RWPE2 (cell line): ENCODE data around the gene ADPRM.
"Not testable (repeated sequence)": the region's sequence is repeated elsewhere in the genome, so short reads cannot be mapped to it uniquely, and the experiment has no call there.

Source experiments
- ATAC-seq: fragments of 200-7000 bp; cut with Tn5 transposase; 3 replicates; pipeline ENCODE4 v1.9.1; 2021; ENCODE audit warnings: low read depth
- DNase-seq: peaks from one replicate; pipeline ENCODE4 v3.0.0-alpha.2; 2020; ENCODE audit warnings: low spot score
- H3K27ac ChIP-seq: fragments of 450-650 bp; 2 replicates; pipeline ENCODE4 v1.5.1; 2017; ENCODE audit warnings: mild to moderate bottlenecking; ENCODE audit not compliant: poor library complexity, severe bottlenecking
- H3K27me3 ChIP-seq: fragments of 250-450 bp; sonication (Bioruptor Pico); 2 replicates; pipeline ENCODE4 v1.5.1; 2021; ENCODE audit warnings: mild to moderate bottlenecking, moderate library complexity; ENCODE audit not compliant: insufficient read depth, poor library complexity, severe bottlenecking
- H3K36me3 ChIP-seq: fragments of 250-450 bp; sonication (Bioruptor Pico); 2 replicates; pipeline ENCODE4 v1.5.1; 2020; ENCODE audit warnings: low read depth, mild to moderate bottlenecking, moderate library complexity
- H3K4me1 ChIP-seq: fragments of 250-450 bp; sonication (Bioruptor Pico); 2 replicates; pipeline ENCODE4 v1.5.1; 2021; ENCODE audit warnings: mild to moderate bottlenecking, moderate library complexity; ENCODE audit not compliant: insufficient read depth, poor library complexity, severe bottlenecking
- H3K4me3 ChIP-seq: fragments of 250-450 bp; sonication (Bioruptor Pico); 2 replicates; pipeline ENCODE4 v1.5.1; 2021; ENCODE audit warnings: mild to moderate bottlenecking, moderate library complexity; ENCODE audit not compliant: severe bottlenecking
- H3K9me3 ChIP-seq: fragments of 250-450 bp; sonication (Bioruptor Pico); 2 replicates; pipeline ENCODE4 v1.5.1; 2021; ENCODE audit warnings: mild to moderate bottlenecking, moderate library complexity; ENCODE audit not compliant: severe bottlenecking
- TF ChIP-seq, protein P1 (sequence below): fragments of 450-650 bp; IDR thresholded peaks from one replicate; pipeline ENCODE4 v1.5.1; 2017; ENCODE audit warnings: mild to moderate bottlenecking, moderate library complexity; ENCODE audit not compliant: poor library complexity, severe bottlenecking

ADPRM gene

DNA sequence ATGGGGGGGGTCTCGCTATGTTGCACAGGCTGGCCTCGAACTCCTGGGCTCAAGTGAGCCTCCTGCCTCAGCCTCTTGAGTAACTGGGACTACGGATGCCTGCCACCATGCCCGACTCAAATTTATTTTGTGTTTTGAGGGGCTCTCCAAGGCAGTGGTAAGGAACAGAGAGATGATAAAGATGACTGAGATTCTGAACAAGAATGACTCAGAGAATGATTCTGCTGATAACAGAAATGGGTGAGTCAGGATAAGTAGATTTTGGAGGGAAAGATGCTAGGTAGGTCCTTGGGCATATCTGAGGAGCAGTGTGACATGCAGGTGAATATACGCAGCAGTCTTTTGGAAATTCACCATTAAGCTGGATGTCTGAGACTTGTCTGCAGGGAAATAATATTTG, 29.8 kb downstream of the ADPRM start:
- DNase-seq (no peak), ATAC-seq (peak; percentile 35; the same call in 1 of the 3 replicates)
- Histone ChIP-seq H3K4me3 (no peak overlapping the region), H3K36me3 (no peaks in the 10 kb centered on the region), H3K9me3 (no peaks in the 10 kb centered on the region), H3K4me1 (no peaks in the 10 kb centered on the region), H3K27me3 (no peaks in the 10 kb centered on the region), H3K27ac (no peak overlapping the region)
- TF ChIP-seq, protein P1, sequence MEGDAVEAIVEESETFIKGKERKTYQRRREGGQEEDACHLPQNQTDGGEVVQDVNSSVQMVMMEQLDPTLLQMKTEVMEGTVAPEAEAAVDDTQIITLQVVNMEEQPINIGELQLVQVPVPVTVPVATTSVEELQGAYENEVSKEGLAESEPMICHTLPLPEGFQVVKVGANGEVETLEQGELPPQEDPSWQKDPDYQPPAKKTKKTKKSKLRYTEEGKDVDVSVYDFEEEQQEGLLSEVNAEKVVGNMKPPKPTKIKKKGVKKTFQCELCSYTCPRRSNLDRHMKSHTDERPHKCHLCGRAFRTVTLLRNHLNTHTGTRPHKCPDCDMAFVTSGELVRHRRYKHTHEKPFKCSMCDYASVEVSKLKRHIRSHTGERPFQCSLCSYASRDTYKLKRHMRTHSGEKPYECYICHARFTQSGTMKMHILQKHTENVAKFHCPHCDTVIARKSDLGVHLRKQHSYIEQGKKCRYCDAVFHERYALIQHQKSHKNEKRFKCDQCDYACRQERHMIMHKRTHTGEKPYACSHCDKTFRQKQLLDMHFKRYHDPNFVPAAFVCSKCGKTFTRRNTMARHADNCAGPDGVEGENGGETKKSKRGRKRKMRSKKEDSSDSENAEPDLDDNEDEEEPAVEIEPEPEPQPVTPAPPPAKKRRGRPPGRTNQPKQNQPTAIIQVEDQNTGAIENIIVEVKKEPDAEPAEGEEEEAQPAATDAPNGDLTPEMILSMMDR = no peak

DNA sequence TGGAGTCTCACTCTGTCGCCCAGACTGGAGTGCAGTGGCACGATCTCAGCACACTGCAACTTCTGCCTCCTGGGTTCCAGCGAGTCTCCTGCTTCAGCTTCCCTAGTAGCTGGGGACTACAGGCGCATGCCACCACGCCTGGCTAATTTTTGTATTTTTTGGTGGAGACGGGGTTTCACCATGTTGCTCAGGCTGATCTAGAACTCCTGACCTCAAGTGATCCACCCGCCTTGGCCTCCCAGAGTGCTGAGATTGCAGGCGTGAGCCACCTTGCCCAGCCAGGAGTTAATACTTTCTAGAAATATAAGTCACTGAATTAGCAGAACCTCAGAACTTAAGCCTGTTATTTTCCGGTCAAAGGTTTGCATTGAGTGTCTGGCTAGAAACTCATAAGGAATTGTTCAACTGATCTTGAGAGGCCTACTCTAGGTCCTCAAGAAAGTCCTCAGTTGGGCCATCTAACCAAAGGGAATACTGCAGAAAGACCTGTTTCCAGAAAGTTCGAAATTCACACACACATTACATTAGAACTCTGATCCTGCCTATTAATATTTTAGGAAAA, 31.0 kb downstream of the ADPRM start:
- H3K4me1 ChIP-seq = no peaks in the 10 kb centered on the region
- H3K27ac ChIP-seq = no peak overlapping the region
- ATAC-seq (no peak), DNase-seq (no peak)
- H3K27me3 ChIP-seq = no peaks in the 10 kb centered on the region
- no peak overlapping the region for H3K4me3 ChIP-seq
- no peaks in the 10 kb centered on the region for H3K9me3 ChIP-seq
- TF ChIP-seq, protein P1 = no peak
- H3K36me3 ChIP-seq = no peaks in the 10 kb centered on the region

DNA sequence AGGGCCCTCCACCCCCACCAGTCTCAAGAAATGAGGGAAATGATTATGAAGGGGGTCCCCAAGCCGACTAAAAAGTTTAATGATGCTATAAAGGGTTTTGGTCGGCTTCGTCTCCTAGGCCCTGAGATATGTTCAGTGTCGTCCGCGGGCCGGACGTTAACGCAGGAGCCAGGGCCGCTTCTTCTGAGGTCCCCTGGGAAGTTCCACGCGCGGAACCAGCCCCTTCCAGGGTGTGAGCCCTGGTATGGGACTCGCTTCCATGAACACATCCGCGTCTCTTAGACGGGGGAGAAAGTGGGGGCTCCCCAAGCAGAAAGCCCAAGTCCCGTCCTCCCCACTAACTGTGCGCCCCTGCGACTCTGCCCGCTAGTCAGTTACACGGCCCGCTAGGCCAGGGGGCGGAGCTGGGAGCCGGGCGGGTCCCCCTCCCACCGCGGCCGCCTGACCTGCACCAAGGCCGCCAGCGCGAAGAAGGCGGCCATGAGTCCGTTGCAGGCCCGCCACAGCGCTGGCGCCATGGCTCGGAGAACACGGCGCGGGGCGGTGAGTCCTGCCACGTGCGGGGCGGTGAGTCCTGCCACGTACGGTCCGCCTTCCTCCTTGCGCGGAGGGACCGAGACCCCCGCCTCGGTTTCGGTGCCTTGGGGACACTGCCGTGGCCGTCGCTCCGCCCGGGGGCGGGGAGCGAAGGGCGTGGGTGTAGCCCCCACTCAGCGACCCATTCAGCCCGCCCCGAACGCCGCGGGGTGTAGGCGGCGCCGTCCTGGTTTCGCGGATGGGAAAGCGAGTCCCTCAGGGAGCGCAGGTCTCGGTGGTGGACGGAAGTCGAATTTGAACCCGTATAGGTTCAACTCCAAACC, 32.2 kb downstream of the ADPRM start, which contains the start of gene TMEM220:
Gene TMEM220, minus strand, starts transcription at position 690 of the 860 bp plus-strand sequence. Its CDS starts 172 bp downstream, at position 518.
- ATAC-seq (peak; percentile 66), DNase-seq (no peak)
- Histone ChIP-seq H3K4me1 (no peaks in the 10 kb centered on the region), H3K27me3 (no peaks in the 10 kb centered on the region), H3K9me3 (no peaks in the 10 kb centered on the region), H3K36me3 (no peaks in the 10 kb centered on the region), H3K4me3 (peak within 1 kb of the TSS; percentile 38), H3K27ac (no peak within 1 kb of the TSS)
- TF ChIP-seq, protein P1 = no peak

DNA sequence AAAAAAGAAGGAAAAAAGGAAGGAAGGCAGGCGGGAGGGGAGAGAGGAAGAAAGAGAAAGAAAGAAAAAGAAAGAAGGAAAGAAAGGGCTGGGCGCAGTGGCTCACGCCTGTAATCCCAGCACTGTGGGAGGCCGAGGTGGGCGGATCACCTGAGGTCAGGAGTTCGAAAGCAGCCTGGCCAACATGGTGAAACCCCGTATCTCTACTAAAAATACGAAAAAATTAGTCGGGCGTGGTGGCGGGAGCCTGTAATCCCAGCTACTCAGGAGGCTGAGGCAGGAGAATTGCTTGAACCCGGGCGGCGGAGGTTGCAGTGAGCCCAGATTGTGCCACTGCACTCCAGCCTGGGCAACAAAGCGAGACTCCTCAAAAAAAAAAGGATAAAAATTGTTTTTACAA, 32.9 kb downstream of the ADPRM start:
- DNase-seq, H3K36me3 ChIP-seq, H3K4me1 ChIP-seq, H3K9me3 ChIP-seq, ATAC-seq, H3K27me3 ChIP-seq, H3K27ac ChIP-seq: not testable (repeated sequence)
- H3K4me3 ChIP-seq = peak overlapping the region; percentile 38

DNA sequence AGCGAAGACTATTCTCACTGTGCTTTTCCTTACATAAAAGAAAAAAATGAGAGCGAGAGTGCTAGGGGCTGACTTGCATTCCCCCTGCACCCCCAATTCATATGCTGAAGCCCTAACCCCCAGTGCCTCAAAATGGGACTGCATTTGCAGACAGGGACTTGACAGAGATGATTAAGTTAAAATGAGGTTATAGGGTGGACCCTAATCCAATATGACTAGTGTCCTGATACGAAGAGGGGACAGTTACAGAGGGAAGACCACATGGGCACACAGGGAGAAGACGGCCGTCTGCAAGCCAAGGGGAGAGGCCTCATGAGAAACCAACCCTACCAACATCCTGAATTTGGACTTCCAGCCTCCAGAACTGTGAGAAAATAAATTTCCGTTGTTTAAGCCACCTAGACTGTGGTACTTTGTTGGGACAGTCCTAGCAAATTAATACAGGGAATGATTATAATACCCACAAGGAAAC, 34.0 kb downstream of the ADPRM start:
- DNase-seq (no peak), ATAC-seq (no peak)
- Histone ChIP-seq H3K9me3 (no peaks in the 10 kb centered on the region), H3K4me1 (no peaks in the 10 kb centered on the region), H3K4me3 (no peak overlapping the region), H3K36me3 (no peaks in the 10 kb centered on the region), H3K27me3 (no peaks in the 10 kb centered on the region), H3K27ac (no peak overlapping the region)
- TF ChIP-seq, protein P1 = no peak

DNA sequence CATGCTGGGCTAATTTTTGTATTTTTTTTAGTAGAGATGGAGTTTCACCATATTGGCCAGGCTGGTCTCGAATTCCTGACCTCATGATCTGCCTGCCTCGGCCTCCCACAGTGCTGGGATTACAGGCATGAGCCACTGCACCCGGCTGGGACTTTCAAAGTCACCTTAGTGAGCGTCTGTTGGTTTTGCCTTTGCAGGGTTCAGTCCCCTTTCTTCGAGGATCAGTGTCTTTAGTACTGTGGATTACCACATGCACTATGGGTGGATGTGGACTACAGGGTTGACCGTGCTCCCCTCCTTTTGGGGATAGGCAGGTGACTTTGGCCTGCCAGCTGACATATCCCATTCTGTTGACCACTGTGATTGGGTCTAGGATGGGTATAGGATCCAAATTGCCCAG, 34.7 kb downstream of the ADPRM start:
- H3K9me3 ChIP-seq, ATAC-seq, DNase-seq, H3K4me1 ChIP-seq, H3K27ac ChIP-seq, H3K36me3 ChIP-seq, H3K4me3 ChIP-seq, H3K27me3 ChIP-seq: not testable (repeated sequence)
